HPDE6-E6E7 (cell line): ENCODE measurements around the gene LIX1L.
"Not testable (repeated sequence)": the region's sequence is repeated elsewhere in the genome, so short reads cannot be mapped to it uniquely, and the experiment has no call there.

ENCODE experiments used
- DNase-seq: peaks from one replicate; pipeline ENCODE4 v3.0.0; 2011; ENCODE audit warnings: missing footprints; ENCODE audit errors: extremely low spot score

The LIX1L gene

DNA sequence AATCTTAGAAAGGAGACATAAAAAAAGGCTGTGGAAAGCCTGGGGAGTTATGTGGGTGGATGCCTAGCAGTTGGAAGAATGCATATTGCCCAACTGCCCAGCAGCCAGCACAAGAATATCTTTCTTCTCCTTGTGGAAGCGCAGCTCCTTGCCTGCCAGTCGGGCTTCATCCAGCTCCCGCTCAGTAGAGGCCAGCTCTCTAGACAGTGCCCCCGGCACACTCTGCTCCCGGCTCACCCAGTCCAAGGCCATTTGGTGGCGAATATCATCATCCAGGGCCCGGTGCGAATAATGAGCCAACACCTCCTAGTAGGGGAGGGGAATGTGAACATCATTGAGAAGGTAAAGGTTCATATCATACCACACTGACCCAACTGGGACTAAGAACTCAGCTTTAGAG is 21.6 kb downstream of the LIX1L start:
- no peak for DNase-seq

DNA sequence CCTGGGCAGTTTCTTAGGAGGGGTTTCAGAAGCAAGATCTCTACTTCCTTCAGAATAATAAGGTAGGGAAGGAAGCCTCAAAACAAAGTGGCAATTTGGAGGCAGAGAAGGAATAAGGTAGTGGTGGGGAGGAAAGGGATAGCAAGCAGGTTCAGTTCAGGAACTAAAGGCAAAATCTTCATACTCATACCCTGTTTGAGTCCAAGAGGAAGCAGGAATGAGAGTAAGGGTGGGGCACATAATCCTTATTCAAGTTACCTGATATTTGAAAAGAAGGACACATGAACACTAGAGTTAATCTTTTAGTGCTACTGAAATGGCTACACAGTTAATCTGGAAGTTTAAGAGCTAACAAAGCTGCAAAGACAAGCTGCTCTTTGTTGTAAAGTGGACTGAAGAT is 22.1 kb downstream of the LIX1L start:
- DNase-seq = no peak

DNA sequence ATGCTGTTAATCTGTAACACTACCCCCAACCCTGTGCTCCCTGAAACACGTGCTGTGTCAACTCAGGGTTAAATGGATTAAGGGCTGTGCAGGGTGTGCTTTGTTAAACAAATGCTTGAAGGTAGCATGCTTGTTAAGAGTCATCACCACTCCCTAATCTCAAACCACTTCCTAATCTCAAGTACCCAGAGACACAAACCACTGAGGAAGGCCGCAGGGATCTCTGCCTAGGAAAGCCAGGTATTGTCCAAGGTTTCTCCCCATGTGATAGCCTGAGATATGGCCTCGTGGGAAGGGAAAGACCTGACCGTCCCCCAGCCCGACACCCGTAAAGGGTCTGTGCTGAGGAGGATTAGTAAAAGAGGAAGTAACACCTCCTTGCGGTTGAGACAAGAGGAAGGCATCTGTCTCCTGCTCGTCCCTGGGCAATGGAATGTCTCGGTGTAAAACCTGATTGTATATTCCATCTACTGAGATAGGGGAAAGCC is 25.3 kb downstream of the LIX1L start:
- DNase-seq = not testable (repeated sequence)

DNA sequence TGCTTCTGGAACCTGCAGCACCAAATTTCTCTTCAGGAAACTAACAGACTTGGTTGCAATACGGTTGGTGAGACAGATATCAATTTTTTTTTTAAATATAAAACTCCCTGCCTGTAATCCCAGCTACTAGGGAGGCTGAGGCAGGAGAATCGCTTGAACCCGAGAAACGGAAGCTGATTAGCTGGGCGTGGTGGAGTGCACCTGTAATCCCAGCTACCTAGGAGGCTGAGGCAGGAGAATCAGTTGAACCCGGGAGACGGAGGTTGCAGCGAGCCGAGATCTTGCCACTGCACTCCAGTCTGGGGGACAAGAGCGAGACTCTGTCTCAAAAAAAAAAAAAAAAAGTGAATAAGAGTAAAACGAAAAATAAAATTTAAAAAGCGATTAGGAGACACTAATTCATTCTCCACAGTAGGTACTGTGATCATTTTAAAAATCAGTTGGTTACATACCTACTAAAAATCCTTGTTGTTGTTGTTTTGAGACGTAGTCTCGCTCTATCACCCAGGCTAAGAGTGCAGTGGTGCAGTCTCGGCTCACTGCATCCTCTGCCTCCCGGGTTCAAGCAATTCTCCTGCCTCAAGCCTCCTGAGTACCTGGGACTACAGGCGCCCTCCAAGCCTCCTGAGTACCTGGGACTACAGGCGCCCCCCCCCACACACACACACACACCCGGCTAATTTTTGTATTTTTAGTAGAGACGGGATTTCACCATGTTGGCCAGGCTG is 29.7 kb downstream of the LIX1L start:
- no peak for DNase-seq

- DNase-seq = peak; percentile 85
These were observed 30.5 kb downstream of the LIX1L start, which contains the start of gene RBM8A for GRCh38 chr1:145927063-145927886. Gene RBM8A (minus strand): TSS chr1:145927484. CDS start chr1:145927426, 58 bp downstream.

DNA sequence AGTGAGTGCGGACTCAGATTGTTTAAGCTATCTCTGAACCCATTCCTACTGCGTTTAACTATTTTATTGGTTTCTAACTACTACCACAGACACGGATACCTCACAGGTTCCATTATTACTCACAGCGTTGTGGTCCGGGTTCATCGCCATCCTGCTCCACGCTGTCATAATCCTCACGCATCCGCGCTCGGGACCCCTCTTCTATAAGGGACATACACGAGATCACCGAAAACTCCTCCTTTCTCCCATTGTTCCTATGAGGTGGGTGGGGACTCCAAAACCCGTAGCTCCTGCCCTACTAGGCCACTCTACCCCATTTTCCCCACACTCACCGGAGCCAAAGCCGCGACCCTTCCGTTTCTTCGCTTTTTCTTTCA is 31.1 kb downstream of the LIX1L start:
- no peak for DNase-seq

- no peak for DNase-seq
These were observed 35.6 kb downstream of the LIX1L start for GRCh38 chr1:145922266-145922665.

- DNase-seq = not testable (repeated sequence)
These were observed 37.5 kb downstream of the LIX1L start for GRCh38 chr1:145920297-145920696.

GRCh38 chr1:145918992-145919939 is 38.6 kb downstream of the LIX1L start:
- DNase-seq = no peak

GRCh38 chr1:145918144-145918991 is 39.4 kb downstream of the LIX1L start, which contains the start of gene PEX11B:
Gene PEX11B (minus strand): TSS chr1:145918717. CDS start chr1:145918688, 29 bp downstream.
- peak; percentile 81 for DNase-seq

GRCh38 chr1:145917595-145917994 is 40.2 kb downstream of the LIX1L start:
- no peak for DNase-seq

DNA sequence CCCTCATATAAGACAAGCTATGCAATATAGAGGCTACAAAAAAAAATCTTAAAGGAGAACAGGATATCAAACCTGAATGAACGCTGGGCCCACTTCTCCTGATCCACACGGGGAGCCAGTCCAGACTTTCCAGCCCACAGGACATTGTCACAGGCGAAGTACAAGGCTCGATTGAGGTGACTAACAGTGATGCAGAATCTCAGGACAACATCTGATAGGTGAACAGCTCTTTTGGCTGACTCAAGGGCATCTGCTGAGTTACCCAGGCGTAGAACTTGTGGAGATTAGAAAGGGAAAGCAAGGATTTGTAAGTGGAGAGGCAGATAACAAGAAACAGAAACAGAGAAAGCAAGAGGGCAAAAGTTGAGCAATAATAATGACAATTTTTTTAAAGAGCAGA is 41.1 kb downstream of the LIX1L start:
- no peak for DNase-seq

DNA sequence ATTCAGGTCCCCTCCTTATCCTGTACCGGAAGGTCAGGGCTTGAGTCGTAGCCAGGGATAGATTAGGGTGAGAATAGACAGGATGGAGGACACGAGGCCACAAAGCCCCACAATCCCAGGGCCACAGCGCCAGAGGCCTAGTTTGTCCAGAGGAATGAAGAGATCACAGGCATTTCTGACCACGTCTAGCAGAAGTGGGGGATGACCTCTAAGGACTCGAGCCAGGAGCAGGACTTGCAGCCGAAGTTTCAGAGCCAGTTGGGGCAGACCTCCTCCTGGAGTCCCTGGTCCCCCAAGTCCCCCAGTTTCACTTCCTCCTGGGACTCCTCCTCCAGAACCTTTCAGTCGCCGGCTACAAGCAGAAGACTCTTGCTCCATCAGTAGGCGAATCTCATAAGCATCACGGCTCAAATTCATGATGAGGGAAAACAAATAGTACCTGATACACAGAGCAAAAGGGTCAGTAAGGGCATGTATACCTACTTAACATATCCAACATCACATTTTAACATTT is 45.6 kb downstream of the LIX1L start:
- DNase-seq = no peak

- no peak for DNase-seq
These were observed 49.2 kb downstream of the LIX1L start for GRCh38 chr1:145908653-145909052.

DNA sequence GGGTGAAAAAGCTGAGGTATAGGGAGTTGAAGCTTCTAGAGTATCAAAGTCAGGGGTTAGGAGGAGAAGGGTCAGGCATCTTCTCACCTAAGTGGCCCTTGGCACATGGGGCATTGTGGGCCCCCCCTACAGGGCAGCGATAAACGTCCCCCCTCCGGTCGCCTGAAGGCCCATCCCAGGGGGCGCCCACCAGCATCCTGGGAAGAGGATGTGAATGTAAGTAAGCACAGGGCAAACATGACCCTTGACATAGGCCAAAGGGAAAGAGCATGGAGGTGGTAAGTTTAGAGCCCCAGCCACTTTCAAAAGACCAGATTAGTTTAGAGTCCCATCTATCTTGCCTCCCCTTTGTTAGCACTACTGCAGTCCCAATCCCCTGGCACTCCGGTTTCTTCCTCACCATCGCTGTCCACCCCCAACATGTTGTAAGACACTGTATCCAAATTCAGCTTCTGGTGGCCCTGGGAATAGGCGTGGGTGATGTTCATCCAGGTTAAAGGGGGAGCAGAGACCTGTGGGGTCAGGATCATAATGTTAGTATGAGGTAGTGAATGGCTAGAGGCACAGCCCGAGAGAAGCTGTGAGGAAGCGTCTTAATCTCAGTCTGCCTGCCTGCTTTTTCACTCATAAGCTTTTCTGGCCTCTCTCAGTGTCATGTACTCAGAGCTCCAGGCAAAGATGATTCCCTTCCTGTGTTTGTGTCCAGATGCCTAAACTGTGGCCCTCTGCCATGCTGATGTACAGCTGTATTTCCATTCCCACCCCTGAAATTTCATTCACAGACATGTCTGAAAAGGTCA is 50.7 kb downstream of the LIX1L start:
- no peak for DNase-seq

GRCh38 chr1:145901312-145902021 is 56.4 kb downstream of the LIX1L start:
- DNase-seq = no peak

DNA sequence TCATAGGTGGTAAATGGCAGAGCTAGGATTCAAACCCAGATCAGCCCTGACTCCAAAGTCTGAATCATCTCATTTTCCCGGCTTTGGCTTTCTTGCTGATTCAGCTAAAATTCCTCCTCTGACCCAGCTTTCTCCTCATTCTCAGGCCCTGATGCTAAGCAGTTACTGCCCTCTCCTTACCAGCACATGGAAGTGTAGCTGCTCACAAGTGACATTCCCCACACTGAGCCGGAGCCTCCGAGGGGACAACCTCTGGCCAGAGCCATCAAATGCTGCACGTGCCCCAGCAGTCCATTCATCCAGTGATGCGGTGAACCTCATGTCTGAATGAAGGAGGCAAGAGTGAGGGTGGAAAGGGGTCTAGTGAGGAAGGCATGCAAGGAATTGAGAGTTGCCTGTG is 59.1 kb downstream of the LIX1L start:
- no peak for DNase-seq

- DNase-seq = no peak
These were observed 59.8 kb downstream of the LIX1L start for GRCh38 chr1:145897969-145898368.

DNA sequence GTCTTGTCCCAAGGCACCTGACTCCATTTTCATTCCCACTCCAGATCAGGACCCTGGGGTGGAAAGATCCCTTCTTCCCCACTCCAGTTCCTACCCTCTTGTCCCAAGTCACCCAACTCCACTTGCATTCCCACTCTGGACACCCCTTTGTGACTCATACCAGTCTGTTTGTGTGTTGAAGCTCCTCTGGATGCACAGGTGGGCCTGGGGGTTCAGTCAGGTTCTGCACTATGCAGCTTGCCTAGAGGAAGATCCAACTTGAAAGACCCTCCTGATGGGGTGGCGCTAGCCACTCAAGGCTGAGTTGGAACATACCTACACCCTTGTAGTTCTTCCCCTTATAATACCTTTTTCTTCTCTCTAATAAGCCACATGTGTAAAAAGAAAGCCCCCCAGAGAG is 62.3 kb downstream of the LIX1L start:
- DNase-seq = no peak
